Caco-2 (cell line): Measurements from ENCODE around the gene SRPRB. TPM values are rescaled to one million over a fixed set of nuclear protein-coding genes. Genes with fewer than 3 reads are reported as not detected.

Experiments used
- BruUV-seq: library from RNA; stranded (reverse); fragments of 400-500 nt; replicated peaks from 2 replicates; lab custom pipeline; 2021; lab: Mats Ljungman, UMichigan
- CTCF ChIA-PET: fragments of 300-600 bp; sonication (Branson Sonifier 250); formaldehyde crosslinking; loops from one replicate; lab custom pipeline; 2022; ENCODE audit warnings: antibody characterized with exemption; lab: Charles Lee
- POLR2A ChIA-PET: fragments of 300-600 bp; sonication (Branson Sonifier 250); formaldehyde crosslinking; loops from one replicate; lab custom pipeline; 2022; ENCODE audit warnings: antibody characterized with exemption; lab: Charles Lee
- DNase-seq, 2 experiments: peaks; one replicate each; pipeline versions ENCODE4 v3.0.0 to v3.0.0-alpha.2; 2020 to 2022
- H3K27me3 ChIP-seq: replicated peaks from 2 replicates; pipeline ENCODE4 v1.6.0; 2011; ENCODE audit warnings: low read length; ENCODE audit not compliant: control insufficient read depth, insufficient read depth
- H3K36me3 ChIP-seq: 2 replicates; pipeline ENCODE4 v1.5.1; 2011; ENCODE audit warnings: low read length; ENCODE audit not compliant: control insufficient read depth, insufficient read depth
- H3K4me1 ChIP-seq: fragments of 250-450 bp; sonication (Bioruptor Pico); 2 replicates; pipeline ENCODE4 v1.5.1; 2020; ENCODE audit warnings: mild to moderate bottlenecking
- H3K4me3 ChIP-seq: 2 replicates; pipeline ENCODE4 v1.5.1; 2011; ENCODE audit warnings: low read depth, mild to moderate bottlenecking, control low read depth, low read length
- H3K9me3 ChIP-seq: fragments of 250-450 bp; sonication (Bioruptor Pico); 2 replicates; pipeline ENCODE4 v1.5.1; 2020; ENCODE audit warnings: mild to moderate bottlenecking, moderate library complexity
- H3K27ac Mint-ChIP-seq: one replicate; pipeline ENCODE4 v1.8.0; 2022; ENCODE audit warnings: mixed read lengths; ENCODE audit not compliant: unreplicated experiment
- H3K27me3 Mint-ChIP-seq: one replicate; pipeline ENCODE4 v1.8.0; 2022; ENCODE audit warnings: mixed read lengths; ENCODE audit not compliant: insufficient read depth, unreplicated experiment
- H3K36me3 Mint-ChIP-seq: one replicate; pipeline ENCODE4 v1.8.0; 2022; ENCODE audit warnings: mild to moderate bottlenecking, mixed read lengths; ENCODE audit not compliant: insufficient read depth, unreplicated experiment
- H3K4me1 Mint-ChIP-seq: one replicate; pipeline ENCODE4 v1.8.0; 2022; ENCODE audit warnings: low read depth, mixed read lengths; ENCODE audit not compliant: unreplicated experiment
- H3K4me3 Mint-ChIP-seq: one replicate; pipeline ENCODE4 v1.8.0; 2022; ENCODE audit warnings: mild to moderate bottlenecking, moderate library complexity, mixed read lengths; ENCODE audit not compliant: unreplicated experiment
- H3K9me3 Mint-ChIP-seq: one replicate; pipeline ENCODE4 v1.8.0; 2022; ENCODE audit warnings: mixed read lengths; ENCODE audit not compliant: unreplicated experiment
- CTCF ChIP-seq, 2 experiments: fragments of 200-600 bp in 1 of 2; IDR thresholded peaks; 1 replicate in 1 of 2; 2 replicates in 1 of 2; pipeline versions ENCODE4 v1.5.1 to v1.8.0; 2011 to 2022; ENCODE audit warnings: antibody characterized with exemption in 1 of 2, control low read depth in 1 of 2, inconsistent platforms in 1 of 2, low read depth in 1 of 2, low read length in 1 of 2, mild to moderate bottlenecking in 1 of 2, moderate library complexity in 1 of 2; ENCODE audit not compliant: insufficient read depth in 1 of 2, severe bottlenecking in 1 of 2, unreplicated experiment in 1 of 2
- intact Hi-C: fragments of 100-400 bp; cut with micrococcal nuclease; formaldehyde crosslinking; loops from one replicate; pipeline ENCODE4 v1.10.0; 2022; ENCODE audit not compliant: unreplicated experiment
- total RNA-seq: library from RNA; stranded (reverse); gene quantifications from 2 replicates; pipeline ENCODE4 v1.2.3, GENCODE V29; 2022

SRPRB gene
- total RNA-seq, 1 experiment from 2014 or later, result 87.3 TPM

GRCh38 chr3:133799794-133800585, 5.6 kb upstream of the SRPRB start:
- no peak overlapping the region for H3K27ac Mint-ChIP-seq
- no peak for DNase-seq
- H3K9me3 Mint-ChIP-seq, result no peaks in the 10 kb centered on the region
- peaks cover 12% of the 10 kb centered on the region for H3K4me1 Mint-ChIP-seq
- Histone ChIP-seq H3K4me1 (peaks cover 7% of the 10 kb centered on the region; the same call in 1 of the 2 replicates), H3K36me3 (no peaks in the 10 kb centered on the region), H3K9me3 (no peaks in the 10 kb centered on the region; the same call in 1 of the 2 replicates), H3K27me3 (no peaks in the 10 kb centered on the region), H3K4me3 (no peak overlapping the region)
- POLR2A ChIA-PET, result no interaction called here
- TF ChIP-seq CTCF (IDR thresholded peaks at IDR 0.05; ENCODE audit: insufficient read depth in 1 of 2, low read depth in 1 of 2, low read length in 1 of 2, severe bottlenecking in 1 of 2, unreplicated experiment in 1 of 2), result no peak
- CTCF ChIA-PET, result no interaction called here
- intact Hi-C loops, result no loop called here
- no peaks in the 10 kb centered on the region for H3K27me3 Mint-ChIP-seq
- no TSS peak for BruUV-seq
- no peak overlapping the region for H3K4me3 Mint-ChIP-seq
- no peaks in the 10 kb centered on the region for H3K36me3 Mint-ChIP-seq

DNA sequence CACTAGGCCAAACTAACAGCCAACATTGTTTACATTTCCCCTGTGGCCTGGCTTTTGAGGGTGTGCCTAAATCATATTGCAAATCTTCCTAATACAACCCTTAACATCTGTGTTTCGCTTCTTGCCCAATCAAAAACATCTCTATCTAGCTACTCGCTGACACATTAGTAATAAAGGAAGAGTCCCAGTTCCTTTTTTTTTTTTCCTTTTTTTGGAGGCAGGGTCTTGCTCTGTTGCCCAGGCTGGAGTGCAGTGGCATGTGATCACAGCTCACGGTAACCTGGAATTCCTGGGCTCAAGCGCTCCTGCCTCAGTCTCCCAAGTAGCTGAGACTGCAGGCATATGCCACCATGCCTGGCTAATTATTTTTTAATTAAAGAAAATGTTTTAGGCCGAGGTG, 2.1 kb upstream of the SRPRB start:
- no peaks in the 10 kb centered on the region for H3K9me3 ChIP-seq
- peaks cover 8% of the 10 kb centered on the region for H3K4me1 Mint-ChIP-seq
- CTCF ChIA-PET, result no interaction called here

GRCh38 chr3:133804896-133805295, 719 bp upstream of the SRPRB start:
- peaks cover 8% of the 10 kb centered on the region for H3K4me1 Mint-ChIP-seq
- Histone ChIP-seq H3K4me1 (no peaks in the 10 kb centered on the region), H3K4me3 (peak overlapping the region; percentile 60), H3K36me3 (no peaks in the 10 kb centered on the region), H3K9me3 (no peaks in the 10 kb centered on the region), H3K27me3 (no peaks in the 10 kb centered on the region)
- TF ChIP-seq CTCF (IDR thresholded peaks at IDR 0.05; ENCODE audit: insufficient read depth in 1 of 2, low read depth in 1 of 2, low read length in 1 of 2, severe bottlenecking in 1 of 2, unreplicated experiment in 1 of 2), result no peak
- H3K27me3 Mint-ChIP-seq, result no peaks in the 10 kb centered on the region
- peaks cover 23% of the 10 kb centered on the region for H3K36me3 Mint-ChIP-seq
- DNase-seq, result no peak
- ChIA-PET CTCF (no interaction called here), POLR2A (no interaction called here)
- H3K9me3 Mint-ChIP-seq, result no peaks in the 10 kb centered on the region
- peak overlapping the region; percentile 93 for H3K4me3 Mint-ChIP-seq
- peak overlapping the region; percentile 93 for H3K27ac Mint-ChIP-seq
- intact Hi-C loops, result loop anchor here (5.0 kb wide), 1 partner anchor 73 kb away; no protein-coding TSS in a partner anchor
- TSS peak; percentile 27 for BruUV-seq

More for the DNA sequence above, 2.1 kb upstream of the SRPRB start:
- TF ChIP-seq CTCF (IDR thresholded peaks at IDR 0.05; ENCODE audit: insufficient read depth in 1 of 2, low read depth in 1 of 2, low read length in 1 of 2, severe bottlenecking in 1 of 2, unreplicated experiment in 1 of 2), result no peak
- Mint-ChIP-seq H3K27ac (no peak overlapping the region), H3K36me3 (peaks cover 15% of the 10 kb centered on the region), H3K27me3 (no peaks in the 10 kb centered on the region), H3K4me3 (no peak overlapping the region), H3K9me3 (no peaks in the 10 kb centered on the region)
- Histone ChIP-seq H3K4me3 (no peak overlapping the region), H3K36me3 (no peaks in the 10 kb centered on the region), H3K4me1 (no peaks in the 10 kb centered on the region), H3K27me3 (no peaks in the 10 kb centered on the region)
- BruUV-seq, result no TSS peak
- POLR2A ChIA-PET, result no interaction called here
- no peak for DNase-seq
- intact Hi-C loops, result no loop called here
